HuH-7 (cell line): ENCODE data around the gene COL13A1.

Experiments used
- DNase-seq: peaks from one replicate; pipeline ENCODE4 v3.0.0; 2011; ENCODE audit warnings: low spot score

The COL13A1 gene

DNA sequence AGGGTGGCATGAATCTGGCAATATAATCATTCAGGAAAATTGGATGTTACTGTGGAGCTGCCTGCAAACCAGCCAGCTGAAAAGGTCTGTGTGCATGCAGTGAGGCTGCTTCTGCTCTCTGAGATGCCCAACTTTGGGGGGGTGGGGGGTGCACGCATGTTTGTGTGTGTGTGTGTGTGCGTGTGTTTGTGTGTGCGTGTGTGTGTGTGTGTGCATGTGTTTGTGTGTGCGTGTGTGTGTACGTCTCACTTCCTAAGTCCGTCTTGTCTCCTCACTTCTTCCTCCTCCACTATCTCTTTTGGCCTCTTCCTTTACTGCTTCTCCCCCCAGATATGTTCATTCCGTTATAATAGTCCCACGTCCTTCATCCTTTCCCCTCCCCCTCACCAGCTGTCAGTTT is 148.1 kb downstream of the COL13A1 start:
- DNase-seq, result no peak

DNA sequence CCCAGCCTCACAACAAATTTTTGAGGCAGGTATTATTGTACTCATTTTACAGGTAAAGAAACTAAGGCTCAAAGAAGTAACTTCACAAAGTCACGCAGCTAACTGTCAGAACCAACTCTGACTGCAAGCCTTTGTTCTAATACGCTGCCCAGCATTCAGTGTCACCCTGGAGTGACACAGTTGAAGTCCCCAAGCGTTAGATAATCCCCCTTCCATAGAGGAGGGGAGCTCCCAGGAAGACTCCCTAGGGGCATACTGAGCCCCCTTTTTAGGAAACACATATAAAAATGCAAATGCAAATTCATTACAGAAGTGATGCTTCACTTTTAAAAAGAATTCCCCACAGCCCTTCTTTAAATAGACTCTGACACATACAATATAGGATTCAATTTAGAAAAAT is 150.0 kb downstream of the COL13A1 start:
- no peak for DNase-seq

DNA sequence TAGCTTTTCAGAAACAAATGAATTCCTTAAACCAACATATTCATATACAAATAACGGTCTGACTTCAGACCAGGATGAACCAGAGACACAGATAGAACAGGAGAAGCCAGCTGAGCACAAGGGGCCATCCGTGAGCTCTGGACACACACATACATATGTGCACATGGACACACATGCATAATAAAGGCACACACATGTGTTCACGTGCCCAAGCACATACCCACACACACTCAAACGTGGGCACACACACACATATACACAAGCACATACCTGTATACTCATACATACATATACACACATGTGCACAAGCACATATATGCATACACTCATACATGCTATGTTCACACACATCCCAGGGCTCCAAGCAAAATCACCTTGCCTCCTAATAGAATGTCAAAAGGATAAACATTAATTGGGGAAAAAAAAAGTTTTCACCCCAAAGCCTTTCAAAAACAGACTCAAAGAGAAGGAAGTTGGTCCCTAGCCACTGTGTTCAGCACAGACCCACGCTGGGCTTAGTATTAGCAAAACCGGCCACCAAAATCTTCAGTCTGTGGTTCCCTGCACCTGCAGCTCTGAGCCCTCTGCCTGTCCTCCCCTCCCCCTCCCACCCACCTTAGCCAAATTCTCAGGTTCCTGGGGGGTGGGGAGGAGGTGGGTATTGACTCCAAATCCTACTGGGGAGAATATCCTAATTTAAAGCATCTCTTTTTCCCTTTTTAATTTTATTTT is 150.5 kb downstream of the COL13A1 start:
- no peak for DNase-seq

DNA sequence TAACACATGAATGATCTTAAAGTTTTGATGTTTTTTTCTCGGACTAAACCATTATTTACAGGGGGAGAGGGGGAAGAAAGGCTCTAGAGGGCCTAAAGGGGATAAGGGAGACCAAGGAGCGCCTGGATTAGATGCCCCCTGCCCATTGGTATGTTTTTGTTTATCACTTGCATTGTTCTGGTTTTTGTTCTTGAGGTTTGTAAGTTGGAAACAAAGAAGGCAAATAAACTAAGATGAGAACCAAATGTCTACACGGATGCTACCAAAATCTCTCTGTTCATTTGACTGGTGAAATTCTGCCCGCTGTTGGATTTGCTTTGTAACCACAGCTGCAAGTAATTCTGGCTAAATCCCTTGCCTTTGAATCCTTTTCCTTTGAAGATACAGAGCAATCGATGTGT is 151.1 kb downstream of the COL13A1 start:
- no peak for DNase-seq

DNA sequence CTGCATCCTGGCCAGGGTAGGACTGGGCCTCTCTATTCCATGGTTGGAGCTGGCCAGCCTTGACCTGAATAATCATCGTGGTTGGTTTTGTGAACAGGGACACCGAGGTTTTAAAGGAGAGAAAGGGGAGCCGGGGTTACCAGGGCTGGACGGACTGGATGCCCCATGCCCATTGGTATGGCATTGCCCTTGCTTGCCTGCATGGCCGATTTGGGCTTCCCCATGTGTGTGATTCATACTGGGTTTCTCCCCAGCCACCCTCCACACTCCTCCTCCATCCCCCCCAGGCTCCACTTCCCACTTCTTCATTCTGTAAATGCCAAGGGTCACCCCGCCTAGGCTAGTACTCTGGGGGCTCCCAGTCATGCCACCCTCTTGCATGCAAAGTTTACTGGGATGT is 152.1 kb downstream of the COL13A1 start:
- DNase-seq, result no peak

DNA sequence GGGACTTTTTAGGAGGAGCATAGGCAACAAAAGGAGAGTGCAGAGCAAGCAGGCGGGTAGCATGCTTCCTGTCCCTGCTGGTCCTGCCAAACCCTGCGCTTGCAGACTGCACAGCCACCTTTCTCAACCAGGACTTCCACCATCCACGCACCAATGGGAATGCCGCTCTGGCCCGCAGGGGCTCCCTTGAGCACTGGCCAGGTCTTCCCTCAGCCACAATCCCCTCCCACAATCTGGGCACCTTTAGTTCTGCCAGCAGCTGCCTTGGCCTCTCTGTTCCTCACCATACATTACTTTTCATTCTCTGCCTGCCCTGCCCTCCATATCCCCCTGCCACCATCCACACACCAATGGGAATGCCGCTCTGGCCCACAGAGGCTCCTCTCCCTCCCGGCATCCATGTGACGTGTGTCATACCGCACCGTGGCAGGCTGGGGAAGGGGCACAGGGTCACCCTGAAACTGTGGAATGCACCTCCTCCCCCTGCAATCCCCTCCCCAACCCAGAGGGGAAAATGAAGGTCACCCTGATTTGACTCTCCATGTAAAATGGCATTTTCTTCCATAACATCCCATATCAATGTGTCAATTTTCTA is 153.6 kb downstream of the COL13A1 start:
- no peak for DNase-seq

DNA sequence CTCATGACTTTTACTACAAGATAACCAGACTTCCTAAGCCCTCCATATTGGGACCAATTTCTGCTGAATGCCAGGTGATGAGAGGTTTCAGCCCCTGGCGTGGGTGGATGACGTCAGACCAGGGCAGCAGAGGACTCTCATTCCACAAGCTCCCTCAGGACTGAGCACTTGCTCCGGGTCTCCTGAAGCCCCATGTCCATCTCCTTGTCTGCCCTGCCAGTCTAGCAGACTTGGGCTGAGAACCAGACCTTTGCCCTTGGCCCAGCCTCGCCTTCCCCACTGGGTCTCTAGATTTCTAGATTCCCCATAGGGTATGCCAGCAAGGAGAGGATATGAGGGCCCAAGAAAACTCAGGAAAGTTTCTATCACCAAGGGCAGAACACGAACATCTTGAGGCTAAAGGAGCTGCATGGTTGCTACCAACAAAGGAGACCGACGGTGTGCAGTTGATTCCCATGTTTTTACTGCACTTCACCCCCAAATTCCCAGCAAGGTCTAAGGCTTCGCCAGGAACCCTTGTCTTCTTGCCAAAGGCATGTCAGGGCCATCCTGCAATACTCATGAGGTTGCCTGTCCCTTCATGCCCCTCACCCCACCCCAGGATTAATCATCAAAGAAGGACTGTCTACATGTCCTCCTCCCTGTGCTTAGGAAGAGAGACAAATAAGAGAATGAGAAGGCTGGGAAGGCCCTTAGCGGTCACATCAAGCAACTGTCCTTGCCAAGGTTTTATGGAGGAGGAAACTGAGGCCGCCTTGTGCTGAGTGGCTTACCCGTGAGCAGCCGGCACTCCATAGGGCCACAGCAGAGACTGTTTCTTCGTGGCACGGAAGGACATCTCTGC is 154.4 kb downstream of the COL13A1 start:
- no peak for DNase-seq

DNA sequence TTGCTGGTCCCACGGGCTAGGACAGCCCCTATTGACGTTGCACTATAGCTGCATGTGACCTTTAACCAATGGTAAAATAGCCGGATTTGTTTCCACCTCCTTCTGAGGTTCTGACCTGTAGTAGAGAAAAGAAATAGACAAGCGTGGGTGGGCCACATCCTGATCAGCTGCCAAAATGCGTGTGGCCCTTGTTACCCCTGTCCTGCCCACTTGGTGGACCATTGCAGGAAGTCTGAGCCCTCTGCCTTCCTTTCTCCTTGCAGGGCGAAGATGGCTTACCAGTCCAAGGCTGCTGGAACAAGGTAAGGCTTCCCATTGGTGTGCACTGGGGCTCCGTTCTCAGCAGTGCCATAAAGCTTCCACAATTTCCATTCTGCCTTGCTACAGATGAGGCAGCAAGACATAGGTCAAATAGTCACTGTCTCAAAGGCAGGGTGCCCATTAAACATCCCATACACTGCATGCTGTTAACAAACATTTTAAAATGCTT is 155.1 kb downstream of the COL13A1 start:
- DNase-seq, result no peak

GRCh38 chr10:69957241-69957885 is 155.7 kb downstream of the COL13A1 start:
- DNase-seq, result no peak

DNA sequence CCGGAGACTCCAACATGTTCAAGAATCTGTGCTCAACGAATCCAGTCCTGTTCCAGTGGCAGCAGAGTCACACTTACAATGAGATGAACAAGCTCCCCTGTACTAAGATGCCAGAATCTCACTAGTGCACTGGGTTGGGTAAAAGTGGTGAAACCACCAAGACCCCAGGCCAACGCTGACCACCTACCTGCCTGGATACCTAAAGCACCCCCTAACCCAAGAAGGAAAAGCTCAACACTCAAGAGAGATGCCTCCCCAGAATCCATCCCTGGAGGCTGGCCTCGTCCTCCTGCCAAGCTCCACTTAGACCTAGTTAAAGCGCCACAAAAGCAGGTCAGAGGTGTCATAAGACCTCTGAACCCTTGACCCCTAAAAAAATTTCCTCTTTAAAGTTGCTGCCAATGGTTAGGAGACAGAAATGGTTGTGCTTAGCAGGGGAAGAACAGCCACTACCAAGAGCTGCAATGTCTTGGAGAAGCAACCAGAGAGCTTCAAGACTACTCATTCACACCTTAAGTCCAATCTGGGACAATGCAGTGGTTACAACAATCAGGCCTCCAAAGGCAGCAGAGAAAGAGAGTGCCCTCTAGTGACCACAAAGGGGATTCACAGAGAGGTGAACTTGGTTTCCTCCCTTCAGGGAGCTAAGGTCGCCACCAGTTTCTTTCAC is 156.3 kb downstream of the COL13A1 start:
- DNase-seq, result peak; percentile 60

DNA sequence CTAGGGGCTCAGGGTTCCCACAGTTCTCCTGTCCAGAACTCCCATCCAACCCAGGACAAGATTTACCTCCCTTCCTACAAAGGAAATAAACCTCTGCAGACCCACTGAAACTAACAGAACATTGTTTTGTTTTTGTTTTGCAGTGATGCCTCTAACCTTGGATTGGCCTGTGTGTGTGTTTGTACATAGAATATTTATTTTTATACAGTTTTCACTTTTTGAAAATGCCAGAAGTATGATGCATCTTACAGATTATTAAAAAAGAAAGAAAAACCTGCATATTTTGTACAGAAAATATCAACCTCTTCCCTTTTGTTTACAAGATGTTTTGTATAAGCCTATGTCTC is 156.8 kb downstream of the COL13A1 start:
- no peak for DNase-seq

- DNase-seq, result no peak
These were observed 158.2 kb downstream of the COL13A1 start for GRCh38 chr10:69959911-69960310.

GRCh38 chr10:69960606-69960987 is 158.9 kb downstream of the COL13A1 start:
- no peak for DNase-seq

DNA sequence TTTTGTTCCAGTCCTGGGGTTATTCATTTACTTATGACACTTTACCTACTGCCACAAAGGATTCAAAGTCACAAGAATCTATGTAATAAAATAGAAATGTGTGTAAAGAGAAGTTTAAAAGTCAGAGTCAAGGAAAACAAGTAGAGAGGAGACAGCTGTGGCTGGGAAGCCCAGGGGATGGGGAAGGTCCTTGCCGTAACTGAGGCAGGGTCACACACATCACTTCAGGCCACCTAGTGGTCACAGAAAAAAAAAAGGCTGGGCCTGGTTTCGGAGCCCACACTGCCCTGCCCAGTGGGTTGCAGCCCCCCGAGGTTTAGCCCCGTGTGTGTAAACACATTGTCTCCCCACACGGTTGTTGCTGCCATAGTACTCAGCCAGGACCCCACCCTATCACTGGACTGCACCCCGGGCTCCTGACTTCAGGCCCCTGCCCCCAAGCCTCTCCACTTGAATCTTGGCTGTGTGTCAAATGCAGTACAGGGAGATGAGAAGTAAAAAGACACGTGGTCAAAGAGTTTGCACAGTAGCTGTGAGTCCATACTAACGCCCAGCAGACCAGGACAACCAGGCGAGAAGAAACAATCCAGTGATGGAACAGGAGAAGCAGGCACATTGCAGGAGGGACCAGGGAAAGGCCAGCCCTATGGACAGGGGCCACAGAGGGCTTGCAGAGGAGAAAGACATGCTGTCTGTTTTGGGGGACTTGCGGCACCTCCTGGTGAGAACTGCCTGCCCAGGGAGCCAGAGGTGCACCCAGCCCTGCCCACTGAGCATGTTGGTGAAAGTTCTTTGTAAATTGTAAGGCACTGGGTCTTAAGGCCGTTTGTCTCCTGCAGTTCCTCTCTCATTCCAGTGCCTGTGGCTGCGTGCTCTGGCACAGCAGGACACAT is 159.5 kb downstream of the COL13A1 start:
- DNase-seq, result peak; percentile 20

- DNase-seq, result no peak
These were observed 160.4 kb downstream of the COL13A1 start for GRCh38 chr10:69961881-69962745.

- DNase-seq, result no peak
These were observed 161.0 kb downstream of the COL13A1 start for GRCh38 chr10:69962746-69963135.

GRCh38 chr10:69963178-69963834 is 161.6 kb downstream of the COL13A1 start:
- DNase-seq, result no peak

GRCh38 chr10:69963835-69964710 is 162.4 kb downstream of the COL13A1 start:
- DNase-seq, result no peak
